Neuron (in vitro differentiated cells): ENCODE data around the gene SPINK8.
"Not testable (repeated sequence)": the region's sequence is repeated elsewhere in the genome, so short reads cannot be mapped to it uniquely, and the experiment has no call there.

Source experiments
- H2AFZ ChIP-seq: one replicate; pipeline ENCODE4 v1.6.1; 2013; ENCODE audit warnings: low read depth, mild to moderate bottlenecking, inconsistent platforms, low read length, moderate library complexity
- H3K27me3 ChIP-seq: one replicate; pipeline ENCODE4 v1.6.1; 2013; ENCODE audit warnings: low read length; ENCODE audit not compliant: insufficient read depth
- H3K36me3 ChIP-seq: one replicate; pipeline ENCODE4 v1.6.1; 2013; ENCODE audit warnings: low read length; ENCODE audit not compliant: insufficient read depth
- H3K4me1 ChIP-seq: one replicate; pipeline ENCODE4 v1.6.1; 2013; ENCODE audit warnings: low read length; ENCODE audit not compliant: insufficient read depth
- H3K4me3 ChIP-seq: 2 replicates; pipeline ENCODE4 v1.5.1; 2013; ENCODE audit warnings: mild to moderate bottlenecking, low read length, moderate library complexity
- H3K9me3 ChIP-seq: one replicate; pipeline ENCODE4 v1.6.1; 2013; ENCODE audit warnings: low read length

SPINK8 gene

GRCh38 chr3:48285675-48286074, 47.8 kb downstream of the SPINK8 start:
- peaks cover under 1% of the 10 kb centered on the region for H3K36me3 ChIP-seq
- H3K9me3 ChIP-seq: peaks cover 2% of the 10 kb centered on the region
- H3K4me3 ChIP-seq: no peak overlapping the region
- H3K4me1 ChIP-seq: no peaks in the 10 kb centered on the region
- no peak overlapping the region for H2AFZ ChIP-seq
- no peaks in the 10 kb centered on the region for H3K27me3 ChIP-seq

DNA sequence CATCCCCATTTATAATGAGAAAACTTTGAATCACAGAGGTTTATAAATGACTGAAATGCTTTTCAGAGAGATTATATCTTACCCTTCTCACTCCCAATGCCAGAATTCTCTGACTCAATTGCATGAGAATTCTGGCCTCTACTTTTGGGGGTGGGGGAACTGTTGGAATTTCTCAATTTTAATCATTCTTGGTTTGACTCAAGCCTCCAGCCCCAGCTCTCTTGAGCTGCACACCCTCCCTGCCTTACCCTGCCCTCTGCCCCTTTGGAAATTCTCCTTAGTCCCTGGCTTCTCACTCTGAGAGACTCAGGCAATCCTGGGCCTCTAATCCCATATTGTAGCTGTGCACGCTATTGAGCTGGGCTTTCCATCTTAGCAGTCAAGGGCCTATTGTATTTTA, 48.3 kb downstream of the SPINK8 start:
- Histone ChIP-seq H3K36me3 (no peaks in the 10 kb centered on the region), H3K27me3 (no peaks in the 10 kb centered on the region), H3K9me3 (peaks cover 2% of the 10 kb centered on the region), H3K4me3 (no peak overlapping the region), H2AFZ (no peak overlapping the region), H3K4me1 (no peaks in the 10 kb centered on the region)

DNA sequence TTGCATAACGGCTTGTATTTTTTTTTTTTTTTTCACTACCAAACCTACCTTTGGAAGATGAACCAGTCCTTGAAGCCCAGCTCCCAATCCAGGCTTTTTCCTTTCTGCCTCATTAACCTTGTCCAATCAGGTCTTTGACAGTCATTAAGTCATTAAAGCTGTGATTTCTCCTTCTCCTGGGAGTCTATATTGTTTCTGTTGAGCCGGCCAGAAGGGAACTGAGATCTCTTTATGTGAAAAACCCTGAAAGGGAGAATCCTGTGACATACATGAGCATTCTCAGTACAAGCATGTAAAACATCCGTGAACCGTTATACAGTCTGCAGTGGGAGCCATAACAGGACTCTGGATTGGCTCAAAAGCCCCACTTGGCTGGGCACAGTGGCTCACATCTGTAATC, 52.6 kb downstream of the SPINK8 start:
- H3K4me3 ChIP-seq: no peak overlapping the region
- no peaks in the 10 kb centered on the region for H3K36me3 ChIP-seq
- peaks cover 7% of the 10 kb centered on the region for H3K4me1 ChIP-seq
- H2AFZ ChIP-seq: no peak overlapping the region
- no peaks in the 10 kb centered on the region for H3K27me3 ChIP-seq
- no peaks in the 10 kb centered on the region for H3K9me3 ChIP-seq

DNA sequence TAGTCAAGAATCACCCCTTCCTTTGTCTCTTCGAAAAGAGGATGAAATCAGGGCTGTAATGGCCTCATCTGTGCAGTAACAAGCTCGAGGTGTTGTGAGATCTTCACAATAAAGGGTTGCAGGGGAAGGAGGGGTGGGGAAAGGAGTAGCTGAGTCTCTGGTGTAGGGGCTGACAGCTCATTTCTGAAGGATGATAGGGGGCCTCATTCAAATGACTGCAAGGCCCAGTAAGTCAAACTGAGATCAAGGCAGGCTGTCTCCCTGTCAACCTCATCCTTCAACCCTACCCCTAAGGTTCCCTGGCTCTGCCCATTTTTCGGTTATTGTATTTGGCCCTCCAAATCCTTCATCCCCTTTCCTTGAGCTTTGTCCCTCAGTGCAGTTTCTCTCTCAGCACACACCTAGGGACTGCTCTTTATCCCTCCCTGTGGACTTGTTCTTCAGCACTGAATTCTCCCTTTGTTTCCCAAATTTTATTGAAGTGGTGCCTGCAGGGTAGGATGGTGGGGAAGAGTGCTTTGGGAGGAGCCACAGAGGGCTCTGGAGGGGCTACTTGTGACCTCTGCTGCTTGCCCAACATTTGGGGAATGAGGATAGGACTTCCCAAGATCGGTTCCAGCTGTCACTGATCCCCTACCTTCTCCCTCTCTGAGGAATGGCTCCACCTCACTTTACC, 54.4 kb downstream of the SPINK8 start:
- H3K4me1 ChIP-seq: peaks cover 7% of the 10 kb centered on the region
- H3K27me3 ChIP-seq: no peaks in the 10 kb centered on the region
- no peak overlapping the region for H2AFZ ChIP-seq
- no peak overlapping the region for H3K4me3 ChIP-seq
- H3K36me3 ChIP-seq: no peaks in the 10 kb centered on the region
- no peaks in the 10 kb centered on the region for H3K9me3 ChIP-seq

DNA sequence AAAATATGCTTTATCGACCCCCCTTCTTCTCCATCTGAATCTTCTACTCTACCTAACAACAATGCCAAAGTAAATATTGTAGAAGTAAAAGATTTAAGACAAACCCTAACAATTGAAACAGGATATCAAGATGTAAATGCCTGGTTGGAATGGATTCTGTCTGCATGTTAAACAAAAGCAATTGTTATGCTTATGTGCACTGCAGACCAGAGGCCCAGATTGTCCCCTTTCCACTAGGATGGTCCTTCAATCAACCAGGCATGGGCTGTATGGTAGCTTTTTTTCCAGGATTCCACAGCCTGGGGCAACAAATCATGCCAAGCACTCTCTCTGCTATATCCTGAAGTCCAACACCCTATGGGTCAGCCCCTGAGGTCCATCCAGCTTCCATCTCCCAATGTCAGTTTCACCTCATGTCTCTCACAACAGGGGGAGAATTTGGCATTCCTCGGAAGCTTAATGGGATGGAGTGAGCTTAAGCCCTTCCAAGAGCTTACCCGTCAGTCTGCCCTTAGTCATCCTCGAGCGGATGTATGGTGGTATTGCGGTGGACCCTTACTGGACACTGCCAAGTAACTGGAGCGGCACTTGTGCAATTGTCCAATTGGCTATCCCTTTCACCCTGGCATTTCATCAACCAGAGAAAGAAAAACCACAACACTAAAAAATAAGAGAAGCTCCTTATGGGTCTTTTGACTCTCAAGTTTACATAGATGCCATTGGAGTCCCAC, 56.4 kb downstream of the SPINK8 start:
- no peaks in the 10 kb centered on the region for H3K36me3 ChIP-seq
- peaks cover 7% of the 10 kb centered on the region for H3K4me1 ChIP-seq
- no peak overlapping the region for H3K4me3 ChIP-seq
- no peaks in the 10 kb centered on the region for H3K27me3 ChIP-seq
- no peaks in the 10 kb centered on the region for H3K9me3 ChIP-seq
- no peak overlapping the region for H2AFZ ChIP-seq

- Histone ChIP-seq H3K4me3 (no peak overlapping the region), H3K4me1 (peaks cover 7% of the 10 kb centered on the region)
Observed at GRCh38 chr3:48275287-48276027, 58.0 kb downstream of the SPINK8 start.

GRCh38 chr3:48274452-48274851, 59.0 kb downstream of the SPINK8 start:
- Histone ChIP-seq H2AFZ (no peak overlapping the region), H3K4me3 (no peak overlapping the region), H3K4me1 (peaks cover 7% of the 10 kb centered on the region), H3K9me3 (no peaks in the 10 kb centered on the region), H3K27me3 (no peaks in the 10 kb centered on the region), H3K36me3 (peaks cover 13% of the 10 kb centered on the region)

More at GRCh38 chr3:48275287-48276027, 58.0 kb downstream of the SPINK8 start:
- Histone ChIP-seq H2AFZ (no peak overlapping the region), H3K9me3 (no peaks in the 10 kb centered on the region), H3K36me3 (peaks cover 4% of the 10 kb centered on the region), H3K27me3 (no peaks in the 10 kb centered on the region)

GRCh38 chr3:48273594-48274211, 59.8 kb downstream of the SPINK8 start:
- no peak overlapping the region for H3K4me3 ChIP-seq
- no peaks in the 10 kb centered on the region for H3K9me3 ChIP-seq
- H3K4me1 ChIP-seq: peaks cover 7% of the 10 kb centered on the region
- no peak overlapping the region for H2AFZ ChIP-seq
- H3K36me3 ChIP-seq: peaks cover 19% of the 10 kb centered on the region
- H3K27me3 ChIP-seq: no peaks in the 10 kb centered on the region

DNA sequence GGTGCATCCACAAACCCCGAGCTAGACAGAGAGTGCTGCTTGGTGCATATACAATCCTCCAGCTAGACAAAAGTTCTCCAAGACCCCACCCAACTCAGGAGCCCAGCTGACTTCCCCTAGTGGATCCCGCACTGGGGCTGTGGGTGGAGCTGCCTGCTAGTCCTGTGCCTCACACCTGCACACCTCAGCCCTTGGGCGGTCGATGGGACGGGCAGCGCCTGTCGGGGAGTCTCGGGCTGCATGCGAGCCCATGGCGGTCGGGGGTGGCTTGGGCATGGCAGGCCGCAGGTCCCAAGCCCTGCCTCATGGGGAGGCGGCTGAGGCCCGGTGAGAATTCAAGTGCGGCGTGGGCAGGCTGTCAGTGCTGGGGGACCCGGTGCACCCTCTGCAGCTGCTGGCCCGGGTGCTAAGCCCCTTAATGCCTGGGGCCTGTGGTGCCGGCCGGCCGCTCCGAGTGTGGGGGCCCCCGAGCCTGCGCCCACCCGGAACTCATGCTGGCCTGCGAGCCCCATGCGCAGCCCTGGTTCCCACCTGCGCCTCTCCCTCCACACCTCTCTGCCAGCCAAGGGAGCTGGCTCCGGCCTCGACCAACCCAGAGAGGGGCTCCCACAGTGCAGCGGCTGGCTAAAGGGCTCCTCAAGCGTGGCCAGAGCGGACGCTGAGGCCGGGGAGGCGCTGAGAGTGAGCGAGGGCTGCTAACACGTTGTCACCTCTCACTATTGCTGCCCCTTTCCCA, 61.5 kb downstream of the SPINK8 start:
- Histone ChIP-seq H3K4me3 (no peak overlapping the region), H2AFZ (no peak overlapping the region), H3K36me3 (peaks cover 32% of the 10 kb centered on the region), H3K4me1 (peaks cover 4% of the 10 kb centered on the region), H3K27me3 (no peaks in the 10 kb centered on the region), H3K9me3 (no peaks in the 10 kb centered on the region)

GRCh38 chr3:48271223-48271622, 62.2 kb downstream of the SPINK8 start:
- H3K4me1 ChIP-seq, H3K4me3 ChIP-seq, H2AFZ ChIP-seq, H3K9me3 ChIP-seq, H3K27me3 ChIP-seq: not testable (repeated sequence)
- H3K36me3 ChIP-seq: peaks cover 39% of the 10 kb centered on the region

GRCh38 chr3:48270306-48270705, 63.2 kb downstream of the SPINK8 start:
- Histone ChIP-seq H2AFZ (no peak overlapping the region), H3K27me3 (no peaks in the 10 kb centered on the region), H3K4me1 (no peaks in the 10 kb centered on the region), H3K36me3 (peaks cover 46% of the 10 kb centered on the region), H3K9me3 (no peaks in the 10 kb centered on the region), H3K4me3 (no peak overlapping the region)

- peaks cover 47% of the 10 kb centered on the region for H3K36me3 ChIP-seq
Observed at GRCh38 chr3:48269592-48269991, 63.9 kb downstream of the SPINK8 start.

More at GRCh38 chr3:48269592-48269991, 63.9 kb downstream of the SPINK8 start:
- Histone ChIP-seq H2AFZ (no peak overlapping the region), H3K4me3 (no peak overlapping the region), H3K9me3 (no peaks in the 10 kb centered on the region), H3K27me3 (no peaks in the 10 kb centered on the region), H3K4me1 (no peaks in the 10 kb centered on the region)
